Activated T-helper 1 cell treated with anti-CD3 and anti-CD28 coated beads, Interleukin-2, amount 50 U/mL, for 16 hours (primary cell): ENCODE data around the gene ITGA7.

Experiments
- DNase-seq, 2 donors: peaks; one replicate each; pipeline ENCODE4 v3.0.0-alpha.2; 2020; ENCODE audit warnings: low read depth in 1 of 2, low spot score in 1 of 2

Gene ITGA7

GRCh38 chr12:55685671-55686070 is 22.0 kb downstream of the ITGA7 start:
- DNase-seq = no peak

GRCh38 chr12:55684761-55685370 is 22.8 kb downstream of the ITGA7 start:
- DNase-seq = no peak

GRCh38 chr12:55683676-55684075 is 24.0 kb downstream of the ITGA7 start:
- DNase-seq = no peak

DNA sequence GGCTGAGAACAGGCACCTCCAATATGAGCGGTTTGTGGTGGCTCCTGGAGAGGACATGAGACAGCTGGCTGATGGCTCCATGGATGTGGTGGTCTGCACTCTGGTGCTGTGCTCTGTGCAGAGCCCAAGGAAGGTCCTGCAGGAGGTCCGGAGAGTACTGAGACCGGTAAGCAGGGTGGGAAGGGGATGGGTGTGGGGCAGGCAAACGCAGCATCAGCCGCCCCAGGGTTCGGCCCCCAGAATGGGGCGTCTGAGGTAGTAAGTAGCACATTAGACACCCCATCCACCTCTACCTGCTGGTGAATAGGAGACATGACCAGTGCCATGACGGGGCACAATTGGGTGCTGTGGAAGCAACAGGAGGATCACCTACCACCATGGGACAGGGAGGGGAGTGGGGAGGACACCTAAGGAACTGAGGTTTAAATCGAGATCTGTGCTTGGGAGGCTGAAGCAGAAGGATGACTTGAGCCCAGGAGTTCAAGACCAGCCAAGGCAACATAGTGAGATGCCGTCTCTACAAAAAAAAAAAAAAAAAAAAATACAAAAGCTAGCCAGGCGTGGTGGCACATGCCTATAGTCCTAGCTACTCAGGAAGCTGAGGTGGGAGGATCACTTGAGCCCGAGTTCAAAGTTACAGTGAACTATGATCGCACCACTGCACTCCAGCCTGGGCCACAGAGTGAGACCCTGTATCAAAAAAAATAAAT is 25.5 kb downstream of the ITGA7 start:
- DNase-seq = no peak

GRCh38 chr12:55681142-55682077 is 26.3 kb downstream of the ITGA7 start:
- no peak for DNase-seq

DNA sequence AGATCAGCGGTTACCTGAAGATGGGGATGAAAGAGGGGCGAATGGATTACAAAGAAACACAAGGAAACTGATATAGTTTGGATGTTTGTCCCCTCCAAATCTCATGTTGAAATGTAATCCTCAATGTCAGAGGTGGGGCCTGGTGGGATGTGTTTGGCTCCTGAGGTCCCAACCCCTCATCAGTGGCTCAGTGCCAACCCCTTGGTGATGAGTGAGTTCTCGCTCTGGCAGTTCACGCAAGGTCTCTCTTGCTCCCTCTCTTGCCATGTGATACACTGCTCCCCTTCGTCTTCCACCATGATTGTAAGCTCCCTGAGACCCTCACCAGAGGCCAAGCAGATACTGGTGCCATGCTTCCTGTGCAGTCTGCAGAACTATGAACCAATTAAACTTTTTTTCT is 28.0 kb downstream of the ITGA7 start:
- no peak for DNase-seq

DNA sequence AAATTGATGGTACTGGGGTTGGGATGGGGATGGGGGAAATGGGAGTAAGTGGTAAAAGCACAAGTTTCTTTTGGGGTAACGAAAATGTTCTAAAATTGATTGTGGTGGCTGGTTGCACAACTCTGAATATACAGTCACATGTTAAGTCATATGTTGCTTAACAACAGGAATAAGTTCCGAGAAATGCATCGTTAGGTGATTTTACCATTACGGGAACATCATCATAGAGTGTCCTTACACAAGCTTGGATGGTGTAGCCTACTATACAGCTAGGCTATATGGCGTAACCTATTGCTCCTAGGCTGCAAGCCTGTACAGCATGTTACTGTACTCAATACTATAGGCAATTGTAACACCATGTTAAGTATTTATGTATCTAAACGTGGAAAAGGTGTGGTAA is 31.0 kb downstream of the ITGA7 start:
- no peak for DNase-seq

DNA sequence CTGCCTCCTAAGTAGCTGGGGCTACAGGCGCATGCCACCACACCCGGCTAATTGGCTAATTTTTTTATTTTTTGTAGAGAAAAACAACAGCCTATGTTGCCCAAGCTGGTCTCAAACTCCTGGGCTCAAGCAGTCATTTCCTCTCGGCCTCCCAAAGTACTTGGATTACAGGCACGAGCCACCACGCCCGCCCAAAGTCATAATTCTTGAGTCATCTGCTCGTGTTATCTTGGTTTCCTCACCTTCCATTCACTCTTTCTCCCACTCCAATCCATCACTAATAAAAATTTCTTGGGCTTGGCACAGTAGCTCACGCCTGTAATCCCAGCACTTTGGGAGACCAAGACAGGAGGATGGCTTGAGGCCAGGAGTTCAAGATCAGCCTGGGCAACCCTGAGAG is 32.0 kb downstream of the ITGA7 start:
- no peak for DNase-seq

- no peak for DNase-seq
Observed at GRCh38 chr12:55673638-55674037, 34.1 kb downstream of the ITGA7 start.

GRCh38 chr12:55671746-55672145 is 36.0 kb downstream of the ITGA7 start:
- no peak for DNase-seq

GRCh38 chr12:55670276-55670675 is 37.4 kb downstream of the ITGA7 start:
- no peak for DNase-seq

GRCh38 chr12:55666508-55666907 is 41.2 kb downstream of the ITGA7 start:
- DNase-seq = no peak

GRCh38 chr12:55664826-55665225 is 42.9 kb downstream of the ITGA7 start:
- DNase-seq = no peak

DNA sequence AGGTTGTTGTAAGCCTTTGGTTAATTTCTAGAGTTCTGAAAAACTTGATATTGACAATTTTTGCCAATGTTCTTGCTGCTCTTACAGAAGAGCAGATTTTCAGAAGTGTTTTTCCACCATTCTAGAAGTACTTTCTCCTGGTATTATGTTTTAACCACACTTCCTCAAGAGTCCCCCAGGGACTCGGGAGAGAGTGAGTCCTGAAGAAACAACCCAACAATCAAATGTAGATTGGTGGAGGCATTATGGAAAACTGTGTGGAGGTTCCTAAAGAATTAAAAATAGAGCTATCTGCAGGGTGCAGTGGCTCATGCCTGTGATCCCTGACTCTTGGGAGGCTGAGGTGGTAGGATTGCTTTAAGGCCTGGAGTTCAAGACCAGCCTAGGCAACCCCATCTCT is 44.3 kb downstream of the ITGA7 start:
- no peak for DNase-seq

- no peak for DNase-seq
Observed at GRCh38 chr12:55659486-55660385, 48.0 kb downstream of the ITGA7 start.

GRCh38 chr12:55658635-55659391 is 48.9 kb downstream of the ITGA7 start:
- no peak for DNase-seq

DNA sequence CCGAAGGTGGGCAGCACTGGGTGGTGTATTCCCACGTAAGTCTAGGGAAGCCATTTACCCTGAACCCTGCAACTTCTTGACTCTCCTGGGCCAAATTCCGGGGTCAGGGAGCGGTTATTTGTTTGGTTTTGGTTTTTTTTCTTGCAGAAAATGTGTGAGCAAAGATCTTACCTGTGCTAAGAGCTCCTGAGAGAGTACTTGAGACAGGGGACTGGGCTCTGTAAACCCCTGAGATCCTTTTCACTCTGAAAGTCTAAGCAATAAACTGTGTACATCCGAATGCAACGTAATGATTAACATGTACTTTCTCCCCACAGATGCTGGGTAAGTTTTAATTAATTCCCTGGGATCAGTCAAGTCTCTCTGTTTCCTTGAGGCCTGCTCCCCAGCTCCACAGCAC is 49.5 kb downstream of the ITGA7 start:
- no peak for DNase-seq

- no peak for DNase-seq
Observed at GRCh38 chr12:55657212-55657611, 50.5 kb downstream of the ITGA7 start.

DNA sequence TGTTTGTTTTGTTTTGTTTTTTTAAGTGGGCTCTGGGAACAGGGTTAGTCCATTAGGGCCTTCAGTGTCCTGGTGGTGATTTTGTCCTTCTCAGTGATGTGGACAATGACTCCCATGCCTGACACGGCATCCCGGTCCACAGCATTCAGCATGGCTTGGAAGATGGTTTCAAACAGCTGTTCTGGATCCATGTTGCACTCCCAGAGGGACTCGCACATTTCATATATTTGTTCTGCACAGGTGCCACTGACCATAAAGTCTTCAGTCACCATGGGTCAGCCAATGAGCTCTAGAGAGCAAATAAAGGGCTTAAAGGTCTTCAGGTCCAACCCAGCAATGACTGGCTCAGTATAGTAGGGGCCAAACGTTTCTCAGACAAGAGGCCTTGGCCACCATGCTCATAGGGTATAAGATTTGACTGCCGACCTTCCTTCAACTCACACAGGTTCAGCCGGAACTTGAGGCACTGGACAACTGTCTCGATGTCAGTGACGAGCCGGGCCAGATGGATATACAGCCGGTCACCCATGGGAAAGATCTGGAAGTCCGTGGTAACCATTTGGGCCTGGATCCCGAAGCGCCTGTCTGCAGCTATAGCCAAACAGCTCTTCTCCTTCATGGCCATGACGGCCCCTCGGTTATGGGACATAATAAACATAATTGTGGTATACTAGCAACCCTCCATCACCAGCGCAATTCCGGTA is 53.0 kb downstream of the ITGA7 start:
- DNase-seq = no peak

DNA sequence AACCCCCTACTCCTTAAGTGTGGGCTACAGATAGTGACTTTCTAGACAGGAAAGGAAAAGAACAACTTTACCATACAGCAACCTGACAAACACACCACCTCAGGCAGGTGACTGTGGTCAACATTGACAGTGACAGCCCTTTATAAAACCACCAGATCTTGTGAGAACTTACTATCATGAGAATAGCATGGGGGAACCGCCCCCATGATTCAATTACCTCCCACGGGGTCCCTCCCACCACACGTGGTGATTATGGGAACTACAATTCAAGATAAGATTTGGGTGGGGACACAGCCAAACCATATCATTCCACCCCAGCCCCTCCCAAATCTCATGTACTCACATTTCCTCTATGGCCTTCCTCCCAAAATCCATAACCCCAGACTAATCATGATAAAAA is 54.7 kb downstream of the ITGA7 start:
- no peak for DNase-seq
